GM23248 (cell line): ENCODE results near the gene NR1H4.

Experiments used
- EZH2 ChIP-seq: fragments of 200-600 bp; sonication (generic); IDR thresholded peaks from 2 replicates; pipeline ENCODE4 v1.6.1; 2018; ENCODE audit warnings: antibody characterized with exemption, mild to moderate bottlenecking; ENCODE audit not compliant: insufficient read depth, poor library complexity, severe bottlenecking
- EZH2phosphoT487 ChIP-seq: fragments of 200-600 bp; sonication (generic); IDR thresholded peaks from 2 replicates; pipeline ENCODE4 v1.6.1; 2018; ENCODE audit warnings: antibody characterized with exemption, moderate library complexity, mild to moderate bottlenecking, low read depth; ENCODE audit not compliant: insufficient read depth

DNA sequence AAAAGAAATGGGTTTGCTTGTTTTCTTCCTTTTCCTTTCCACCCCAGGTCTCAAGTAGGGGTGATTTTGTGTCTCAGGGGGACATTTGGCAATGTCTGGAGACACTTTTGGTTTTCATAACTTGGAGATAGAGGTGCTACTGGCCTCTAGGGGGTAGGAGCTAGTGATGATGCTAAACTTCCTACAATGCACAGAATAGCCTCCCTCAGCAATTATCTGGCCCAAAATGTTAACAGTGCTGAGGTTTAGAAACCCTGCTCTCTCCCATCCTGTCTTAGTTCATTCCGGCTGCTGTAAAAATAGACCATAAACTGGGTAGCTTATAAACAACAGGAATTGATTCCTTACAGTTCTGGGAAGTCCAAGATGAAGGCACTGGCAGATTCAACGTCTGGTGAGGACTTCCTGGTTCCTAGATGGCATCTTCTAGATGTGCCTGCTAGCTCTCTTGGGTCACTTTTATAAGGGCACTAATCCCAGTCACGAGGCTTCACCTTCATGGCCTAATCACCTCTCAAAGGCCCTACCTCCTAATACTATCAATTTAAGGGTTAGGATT, 92.4 kb downstream of the NR1H4 start:
- TF ChIP-seq EZH2 (no peak), EZH2phosphoT487 (no peak)
